H9 (cell line): ENCODE data around the gene OR4N5. TPM values are rescaled to one million over a fixed set of nuclear protein-coding genes. Genes with fewer than 3 reads are reported as not detected.

Source experiments
- DNase-seq: peaks from one replicate; pipeline ENCODE4 v3.0.0-alpha.2; 2017
- H2AFZ ChIP-seq: one replicate; pipeline ENCODE4 v1.6.1; 2013; ENCODE audit warnings: mild to moderate bottlenecking, low read length, control low read depth, moderate library complexity
- H2AK5ac ChIP-seq: 2 replicates; pipeline ENCODE4 v1.6.1; 2013; ENCODE audit warnings: low read length, control low read depth, mixed read lengths; ENCODE audit not compliant: insufficient read length
- H2BK120ac ChIP-seq: one replicate; pipeline ENCODE4 v1.6.1; 2013; ENCODE audit warnings: low read depth, mild to moderate bottlenecking, low read length, control low read depth, inconsistent platforms; ENCODE audit not compliant: poor library complexity, severe bottlenecking
- H2BK12ac ChIP-seq: 2 replicates; pipeline ENCODE4 v1.6.1; 2013; ENCODE audit warnings: low read length, control low read depth, mixed read lengths, low read depth; ENCODE audit not compliant: insufficient read length
- H2BK15ac ChIP-seq: 2 replicates; pipeline ENCODE4 v1.6.1; 2013; ENCODE audit warnings: low read depth, low read length, control low read depth
- H2BK20ac ChIP-seq: one replicate; pipeline ENCODE4 v1.6.1; 2013; ENCODE audit warnings: low read depth, mild to moderate bottlenecking, low read length, control low read depth, inconsistent platforms; ENCODE audit not compliant: poor library complexity, severe bottlenecking
- H2BK5ac ChIP-seq: 2 replicates; pipeline ENCODE4 v1.6.1; 2013; ENCODE audit warnings: low read length, control low read depth, mixed read lengths; ENCODE audit not compliant: insufficient read length
- H3K14ac ChIP-seq: 2 replicates; pipeline ENCODE4 v1.6.1; 2013; ENCODE audit warnings: low read length, control low read depth; ENCODE audit not compliant: insufficient read depth
- H3K18ac ChIP-seq: 2 replicates; pipeline ENCODE4 v1.6.1; 2013; ENCODE audit warnings: low read depth, mild to moderate bottlenecking, mixed read lengths, low read length, control low read depth; ENCODE audit not compliant: insufficient read length
- H3K23ac ChIP-seq: 2 replicates; pipeline ENCODE4 v1.6.1; 2013; ENCODE audit warnings: low read length, control low read depth, mixed read lengths, low read depth; ENCODE audit not compliant: insufficient read length
- H3K23me2 ChIP-seq: 2 replicates; pipeline ENCODE4 v1.6.1; 2013; ENCODE audit warnings: low read depth, mild to moderate bottlenecking, mixed read lengths, low read length, control low read depth; ENCODE audit not compliant: insufficient read length, poor library complexity, severe bottlenecking
- H3K27ac ChIP-seq: 2 replicates; pipeline ENCODE4 v1.5.1; 2013; ENCODE audit warnings: low read length, control low read depth, mixed read lengths, low read depth; ENCODE audit not compliant: insufficient read length
- H3K27me3 ChIP-seq: 2 replicates; pipeline ENCODE4 v1.6.1; 2013; ENCODE audit warnings: low read length, control low read depth, inconsistent platforms; ENCODE audit not compliant: insufficient read depth
- H3K4ac ChIP-seq: 2 replicates; pipeline ENCODE4 v1.6.1; 2013; ENCODE audit warnings: low read depth, mild to moderate bottlenecking, control low read depth, inconsistent platforms, low read length, moderate library complexity
- H3K4me1 ChIP-seq: 2 replicates; pipeline ENCODE4 v1.6.1; 2013; ENCODE audit warnings: low read length, control low read depth, inconsistent platforms; ENCODE audit not compliant: insufficient read depth
- H3K4me2 ChIP-seq: 2 replicates; pipeline ENCODE4 v1.6.1; 2013; ENCODE audit warnings: low read length, control low read depth, mixed read lengths; ENCODE audit not compliant: insufficient read length, insufficient read depth
- H3K56ac ChIP-seq: 2 replicates; pipeline ENCODE4 v1.6.1; 2013; ENCODE audit warnings: low read depth, mild to moderate bottlenecking, mixed read lengths, low read length, control low read depth; ENCODE audit not compliant: insufficient read length
- H3K79me1 ChIP-seq: 2 replicates; pipeline ENCODE4 v1.6.1; 2013; ENCODE audit warnings: low read depth, mild to moderate bottlenecking, moderate library complexity, low read length, control low read depth, inconsistent platforms; ENCODE audit not compliant: insufficient read depth, poor library complexity, severe bottlenecking
- H3K79me2 ChIP-seq: 2 replicates; pipeline ENCODE4 v1.6.1; 2013; ENCODE audit warnings: low read length, control low read depth, inconsistent platforms; ENCODE audit not compliant: insufficient read depth
- H3K9ac ChIP-seq: 2 replicates; pipeline ENCODE4 v1.6.1; 2013; ENCODE audit warnings: low read length, control low read depth, mixed read lengths; ENCODE audit not compliant: insufficient read length; ENCODE audit errors: extremely low read depth
- H3K9me3 ChIP-seq: one replicate; pipeline ENCODE4 v1.6.1; 2013; ENCODE audit warnings: low read depth, low read length, inconsistent platforms; ENCODE audit not compliant: control insufficient read depth
- H3T11ph ChIP-seq: one replicate; pipeline ENCODE4 v1.6.1; 2013; ENCODE audit warnings: mild to moderate bottlenecking, low read length, control low read depth, inconsistent platforms
- H4K20me1 ChIP-seq: one replicate; pipeline ENCODE4 v1.6.1; 2013; ENCODE audit not compliant: control insufficient read depth, insufficient read length, insufficient read depth
- H4K5ac ChIP-seq: 2 replicates; pipeline ENCODE4 v1.6.1; 2013; ENCODE audit warnings: low read depth, mild to moderate bottlenecking, mixed read lengths, low read length, control low read depth; ENCODE audit not compliant: insufficient read length
- H4K8ac ChIP-seq: replicated peaks from 2 replicates; pipeline ENCODE4 v1.6.1; 2013; ENCODE audit warnings: low read length, control low read depth, mixed read lengths, low read depth; ENCODE audit not compliant: insufficient read length
- H4K91ac ChIP-seq: 2 replicates; pipeline ENCODE4 v1.6.1; 2013; ENCODE audit warnings: low read depth, mild to moderate bottlenecking, moderate library complexity, mixed read lengths, low read length, control low read depth; ENCODE audit not compliant: insufficient read length
- H3K27ac Mint-ChIP-seq, 3 experiments: 2 replicates in 2 of 3; 3 replicates in 1 of 3; pipeline ENCODE4 v1.8.0; 2020 to 2021; ENCODE audit warnings: mixed read lengths in 3 of 3, mild to moderate bottlenecking in 1 of 3, moderate library complexity in 1 of 3
- H3K27me3 Mint-ChIP-seq: 2 replicates; pipeline ENCODE4 v1.8.0; 2021; ENCODE audit warnings: low read depth, mild to moderate bottlenecking, moderate library complexity, mixed read lengths
- H3K36me3 Mint-ChIP-seq, 3 experiments: 2 replicates in 2 of 3; 3 replicates in 1 of 3; pipeline ENCODE4 v1.8.0; 2020 to 2021; ENCODE audit warnings: low read depth in 3 of 3, mixed read lengths in 3 of 3; ENCODE audit not compliant: insufficient read depth in 1 of 3
- H3K4me1 Mint-ChIP-seq, 2 experiments: 2 replicates each; pipeline ENCODE4 v1.8.0; 2020; ENCODE audit warnings: mixed read lengths in 2 of 2
- H3K4me3 Mint-ChIP-seq, 2 experiments: 2 replicates in 1 of 2; 3 replicates in 1 of 2; pipeline ENCODE4 v1.8.0; 2020 to 2021; ENCODE audit warnings: mild to moderate bottlenecking in 2 of 2, mixed read lengths in 2 of 2, moderate library complexity in 1 of 2
- H3K9me3 Mint-ChIP-seq, 2 experiments: 2 replicates in 1 of 2; 3 replicates in 1 of 2; pipeline ENCODE4 v1.8.0; 2020; ENCODE audit warnings: mild to moderate bottlenecking in 2 of 2, mixed read lengths in 2 of 2, moderate library complexity in 1 of 2
- CTCF ChIP-seq: fragments of 200-600 bp; sonication (generic); conservative IDR thresholded peaks from 3 replicates; pipeline ENCODE4 v1.8.0; 2021; ENCODE audit warnings: antibody characterized with exemption, mild to moderate bottlenecking
- WGBS: extraction: QIAGEN DNeasy Blood & Tissue Kit; methylation state at CpG from one replicate; pipeline ENCODE4 v1.1.7; 2013; ENCODE audit warnings: missing lambda C conversion rate, low lambda C conversion rate, mixed read lengths; ENCODE audit not compliant: insufficient read length; ENCODE audit errors: extremely low coverage; 5-methylcytosine and 5-hydroxymethylcytosine counted together
- total RNA-seq: library from RNA; stranded (reverse); gene quantifications from 2 replicates; pipeline ENCODE4 v1.2.1, GENCODE V29; 2021

Gene OR4N5
- total RNA-seq, 1 experiment from 2014 or later = not detected

- Histone ChIP-seq H3K56ac (no peak within 1 kb of the TSS), H2AK5ac (no peak within 1 kb of the TSS), H4K8ac (no peak within 1 kb of the TSS), H4K5ac (no peak within 1 kb of the TSS), H3K4me1 (no peaks in the 10 kb centered on the region), H4K20me1 (no peaks in the 10 kb centered on the region), H3K4ac (no peak within 1 kb of the TSS), H3K23me2 (no peaks in the 10 kb centered on the region), H3T11ph (no peak within 1 kb of the TSS), H3K4me2 (no peak within 1 kb of the TSS), H3K79me2 (no peaks in the 10 kb centered on the region), H3K23ac (no peak within 1 kb of the TSS), H2BK5ac (no peak within 1 kb of the TSS), H2BK120ac (no peak within 1 kb of the TSS), H3K79me1 (no peaks in the 10 kb centered on the region), H2BK20ac (no peak within 1 kb of the TSS), H3K14ac (no peak within 1 kb of the TSS), H2AFZ (no peak within 1 kb of the TSS), H2BK15ac (no peak within 1 kb of the TSS), H3K18ac (no peak within 1 kb of the TSS), H3K9me3 (peaks cover 89% of the 10 kb centered on the region), H3K27ac (no peak within 1 kb of the TSS), H4K91ac (no peak within 1 kb of the TSS), H3K27me3 (no peaks in the 10 kb centered on the region), H3K9ac (no peak within 1 kb of the TSS), H2BK12ac (no peak within 1 kb of the TSS)
- H3K27ac Mint-ChIP-seq = no peak within 1 kb of the TSS
- H3K27me3 Mint-ChIP-seq = no peaks in the 10 kb centered on the region
- no peak for TF ChIP-seq CTCF
- H3K4me1 Mint-ChIP-seq = no peaks in the 10 kb centered on the region
- peaks cover 3 to 44% (median 19%) of the 10 kb centered on the region in 3 experiments; a peak in 6 of 7 replicates for H3K36me3 Mint-ChIP-seq
- WGBS = no CpG with 5 or more reads among the region's 1 CpG
- no peak within 1 kb of the TSS for H3K4me3 Mint-ChIP-seq
- no peak for DNase-seq
- peaks cover 96% of the 10 kb centered on the region in 2 experiments for H3K9me3 Mint-ChIP-seq
Observed at GRCh38 chr14:20190596-20190995, 52.0 kb downstream of the OR4N5 start, which contains the start of gene OR11G2. TSS of gene OR11G2 (plus strand) at chr14:20190896. CDS start at chr14:20197438, 6,542 bp downstream.
